Duodenal mucosa (tissue), 2 donors: ENCODE measurements around the gene CPTP.
A peak's percentile ranks its signal among the peaks of the same experiment; 100 is the strongest.
"Not testable (repeated sequence)": the region's sequence is repeated elsewhere in the genome, so short reads cannot be mapped to it uniquely, and the experiment has no call there.

Experiments
- H3K27ac ChIP-seq: one replicate; pipeline ENCODE4 v1.7.0; 2013; ENCODE audit warnings: low read depth, low read length
- H3K27me3 ChIP-seq, 2 donors: one replicate each; pipeline ENCODE4 v1.7.0; 2013; ENCODE audit warnings: low read length in 2 of 2, control low read depth in 1 of 2; ENCODE audit not compliant: insufficient read depth in 2 of 2, control insufficient read depth in 1 of 2
- H3K36me3 ChIP-seq, 2 donors: one replicate each; pipeline ENCODE4 v1.7.0; 2013; ENCODE audit warnings: low read length in 2 of 2, control low read depth in 1 of 2; ENCODE audit not compliant: insufficient read depth in 2 of 2, control insufficient read depth in 1 of 2
- H3K4me1 ChIP-seq, 2 donors: one replicate each; pipeline ENCODE4 v1.7.0; 2013; ENCODE audit warnings: low read length in 2 of 2, control low read depth in 1 of 2; ENCODE audit not compliant: insufficient read depth in 2 of 2, control insufficient read depth in 1 of 2
- H3K4me3 ChIP-seq, 2 donors: one replicate each; pipeline ENCODE4 v1.7.0; 2013; ENCODE audit warnings: low read length in 2 of 2, low read depth in 1 of 2
- H3K9ac ChIP-seq, 2 donors: one replicate each; pipeline ENCODE4 v1.7.0; 2013; ENCODE audit warnings: low read length in 2 of 2, low read depth in 1 of 2
- H3K9me3 ChIP-seq, 2 donors: one replicate each; pipeline ENCODE4 v1.7.0; 2013; ENCODE audit warnings: low read length in 2 of 2, control low read depth in 1 of 2; ENCODE audit not compliant: control insufficient read depth in 1 of 2

CPTP gene

GRCh38 chr1:1313500-1314236, 10.9 kb upstream of the CPTP start:
- H3K36me3 ChIP-seq, result peaks cover 23 to 56% of the 10 kb centered on the region in 2 donors
- H3K27me3 ChIP-seq, result no peaks in the 10 kb centered on the region
- no peak overlapping the region for H3K27ac ChIP-seq
- peaks cover 4 to 12% of the 10 kb centered on the region in 2 donors for H3K4me1 ChIP-seq
- no peak overlapping the region for H3K4me3 ChIP-seq
- H3K9ac ChIP-seq, result no peak overlapping the region
- no peaks in the 10 kb centered on the region for H3K9me3 ChIP-seq

GRCh38 chr1:1314237-1314586, 10.4 kb upstream of the CPTP start:
- Histone ChIP-seq H3K4me3 (no peak overlapping the region), H3K4me1 (peaks cover 4 to 10% of the 10 kb centered on the region in 2 donors), H3K9me3 (no peaks in the 10 kb centered on the region), H3K27ac (no peak overlapping the region), H3K9ac (no peak overlapping the region), H3K27me3 (no peaks in the 10 kb centered on the region), H3K36me3 (peaks cover 23 to 61% of the 10 kb centered on the region in 2 donors)

- Histone ChIP-seq H3K27me3 (no peaks in the 10 kb centered on the region), H3K27ac (no peak overlapping the region), H3K36me3 (peaks cover 23 to 64% of the 10 kb centered on the region in 2 donors), H3K4me1 (peaks cover 0 to 4% of the 10 kb centered on the region in 2 donors), H3K9me3 (no peaks in the 10 kb centered on the region), H3K4me3 (no peak overlapping the region), H3K9ac (no peak overlapping the region)
Observed at GRCh38 chr1:1314678-1315335, 9.8 kb upstream of the CPTP start.

GRCh38 chr1:1315435-1315954, 9.1 kb upstream of the CPTP start:
- no peak overlapping the region for H3K4me3 ChIP-seq
- H3K9me3 ChIP-seq, result no peaks in the 10 kb centered on the region
- no peak overlapping the region for H3K27ac ChIP-seq
- H3K27me3 ChIP-seq, result no peaks in the 10 kb centered on the region
- H3K36me3 ChIP-seq, result peaks cover 27 to 64% of the 10 kb centered on the region in 2 donors
- H3K9ac ChIP-seq, result no peak overlapping the region
- H3K4me1 ChIP-seq, result peaks cover 0 to 2% of the 10 kb centered on the region in 2 donors

- H3K9ac ChIP-seq, H3K4me3 ChIP-seq, H3K9me3 ChIP-seq, H3K27me3 ChIP-seq, H3K4me1 ChIP-seq, H3K27ac ChIP-seq: not testable (repeated sequence)
- H3K36me3 ChIP-seq, result peaks cover 27 to 60% of the 10 kb centered on the region in 2 donors
Observed at GRCh38 chr1:1316199-1316598, 8.4 kb upstream of the CPTP start.

GRCh38 chr1:1317420-1317819, 7.2 kb upstream of the CPTP start:
- H3K27ac ChIP-seq, result no peak overlapping the region

GRCh38 chr1:1318131-1318652, 6.4 kb upstream of the CPTP start:
- H3K9me3 ChIP-seq, result no peaks in the 10 kb centered on the region
- H3K4me1 ChIP-seq, result peaks cover 4 to 7% of the 10 kb centered on the region in 2 donors
- H3K27ac ChIP-seq, result no peak overlapping the region
- H3K27me3 ChIP-seq, result no peaks in the 10 kb centered on the region
- no peak overlapping the region for H3K9ac ChIP-seq
- H3K36me3 ChIP-seq, result peaks cover 23 to 46% of the 10 kb centered on the region in 2 donors
- no peak overlapping the region for H3K4me3 ChIP-seq

More at GRCh38 chr1:1317420-1317819, 7.2 kb upstream of the CPTP start:
- Histone ChIP-seq H3K9ac (no peak overlapping the region), H3K36me3 (peaks cover 23 to 54% of the 10 kb centered on the region in 2 donors), H3K4me1 (peaks cover 0 to 2% of the 10 kb centered on the region in 2 donors), H3K4me3 (no peak overlapping the region), H3K27me3 (no peaks in the 10 kb centered on the region), H3K9me3 (no peaks in the 10 kb centered on the region)

- Histone ChIP-seq H3K9me3 (no peaks in the 10 kb centered on the region), H3K9ac (no peak overlapping the region), H3K4me3 (no peak overlapping the region), H3K36me3 (peaks cover 23 to 38% of the 10 kb centered on the region in 2 donors), H3K27me3 (no peaks in the 10 kb centered on the region), H3K4me1 (peaks cover 5 to 12% of the 10 kb centered on the region in 2 donors), H3K27ac (peak overlapping the region; percentile 42)
Observed at GRCh38 chr1:1318777-1319645, 5.6 kb upstream of the CPTP start.

- Histone ChIP-seq H3K36me3 (peaks cover 18 to 32% of the 10 kb centered on the region in 2 donors), H3K4me1 (peaks cover 5 to 12% of the 10 kb centered on the region in 2 donors), H3K27ac (no peak overlapping the region)
Observed at GRCh38 chr1:1319646-1319941, 5.0 kb upstream of the CPTP start.

More at GRCh38 chr1:1319646-1319941, 5.0 kb upstream of the CPTP start:
- Histone ChIP-seq H3K4me3 (no peak overlapping the region), H3K9me3 (no peaks in the 10 kb centered on the region), H3K9ac (no peak overlapping the region), H3K27me3 (no peaks in the 10 kb centered on the region)
